Fibroblast of lung (primary cell): ENCODE results near the gene AS3MT. TPM values are rescaled to one million over a fixed set of nuclear protein-coding genes. Genes with fewer than 3 reads are reported as not detected.

Source experiments
- DNase-seq, 2 donors: peaks; one replicate each; pipeline versions ENCODE4 v3.0.0 to v3.0.0-alpha.2; 2010; ENCODE audit warnings: low read depth in 2 of 2
- H2AFZ ChIP-seq: 2 replicates; pipeline ENCODE4 v1.5.1; 2012; ENCODE audit warnings: low read length, control low read depth, inconsistent platforms
- H3K27ac ChIP-seq: 2 replicates; pipeline ENCODE4 v1.5.1; 2011; ENCODE audit warnings: low read length, control low read depth; ENCODE audit not compliant: insufficient read depth
- H3K27me3 ChIP-seq: 2 replicates; pipeline ENCODE4 v1.5.1; 2011; ENCODE audit warnings: mild to moderate bottlenecking, low read length; ENCODE audit not compliant: control insufficient read depth, insufficient read depth
- H3K36me3 ChIP-seq: 2 replicates; pipeline ENCODE4 v1.5.1; 2011; ENCODE audit warnings: low read length; ENCODE audit not compliant: control insufficient read depth, insufficient read depth
- H3K4me1 ChIP-seq: 2 replicates; pipeline ENCODE4 v1.5.1; 2011; ENCODE audit warnings: low read length; ENCODE audit not compliant: control insufficient read depth, insufficient read depth; ENCODE audit errors: extremely low read depth
- H3K4me2 ChIP-seq: 2 replicates; pipeline ENCODE4 v1.5.1; 2011; ENCODE audit warnings: low read length, control low read depth; ENCODE audit not compliant: insufficient read depth; ENCODE audit errors: extremely low read depth
- H3K4me3 ChIP-seq, 4 experiments: fragments of 200-600 bp in 1 of 4; sonication (generic) in 1 of 4; replicated peaks in 1 of 4; 2 replicates each; pipeline ENCODE4 v1.5.1; 2011 to 2016; ENCODE audit warnings: low read length in 4 of 4, low read depth in 3 of 4, mild to moderate bottlenecking in 3 of 4, control low read depth in 2 of 4, inconsistent platforms in 1 of 4, mixed read lengths in 1 of 4; ENCODE audit not compliant: insufficient read depth in 1 of 4; ENCODE audit errors: control extremely low read depth in 1 of 4
- H3K79me2 ChIP-seq: 2 replicates; pipeline ENCODE4 v1.5.1; 2012; ENCODE audit warnings: mild to moderate bottlenecking, low read length, inconsistent platforms; ENCODE audit not compliant: control insufficient read depth, insufficient read depth
- H3K9ac ChIP-seq: 2 replicates; pipeline ENCODE4 v1.5.1; 2011; ENCODE audit warnings: mild to moderate bottlenecking, low read length, control low read depth; ENCODE audit not compliant: insufficient read depth
- H3K9me3 ChIP-seq: 2 replicates; pipeline ENCODE4 v1.5.1; 2012; ENCODE audit warnings: low read depth, low read length; ENCODE audit not compliant: control insufficient read depth, insufficient read depth
- H4K20me1 ChIP-seq: 2 replicates; pipeline ENCODE4 v1.5.1; 2011; ENCODE audit warnings: low read length; ENCODE audit not compliant: control insufficient read depth, insufficient read depth; ENCODE audit errors: extremely low read depth
- CTCF ChIP-seq, 2 donors: IDR thresholded peaks in 1 of 2; conservative IDR thresholded peaks in 1 of 2; 1 replicate in 1 of 2; 2 replicates in 1 of 2; pipeline ENCODE4 v1.5.1; 2011 to 2012; ENCODE audit warnings: low read length in 2 of 2, control low read depth in 1 of 2, inconsistent platforms in 1 of 2, low read depth in 1 of 2, mild to moderate bottlenecking in 1 of 2
- EZH2 ChIP-seq: IDR thresholded peaks from 2 replicates; pipeline ENCODE4 v1.5.1; 2012; ENCODE audit warnings: low read length, control low read depth, mild to moderate bottlenecking; ENCODE audit errors: missing control alignments
- polyA plus RNA-seq, 2 donors: library from polyadenylated mRNA; depleted of rRNA in 1 of 2; stranded (reverse) in 1 of 2; unstranded in 1 of 2; fragments of >200 nt; gene quantifications; 2 replicates each; pipeline ENCODE4 v1.2.1, GENCODE V29; 2011 to 2012; ENCODE audit warnings: missing spikeins in 1 of 2
- total RNA-seq: library from RNA; depleted of rRNA; stranded (reverse); fragments of >200 nt; gene quantifications from 2 replicates; pipeline ENCODE4 v1.2.1, GENCODE V29; 2014

Gene AS3MT
- total and polyA plus RNA-seq, 2 donors (not counting 1 experiment from before 2014, with no cell fraction given) = 8.1 to 11.4 TPM

- no peaks in the 10 kb centered on the region for H4K20me1 ChIP-seq
- DNase-seq = no peak
- H3K4me1 ChIP-seq = no peaks in the 10 kb centered on the region
- TF ChIP-seq CTCF (conservative IDR thresholded peaks at IDR 0.05 in 1 of 2, IDR thresholded peaks at IDR 0.05 in 1 of 2; ENCODE audit: low read depth in 1 of 2, low read length in 2 of 2) (no peak), EZH2 (no peak)
- H3K9ac ChIP-seq = no peak overlapping the region
- no peak overlapping the region for H3K4me2 ChIP-seq
- H3K27ac ChIP-seq = no peak overlapping the region
- no peaks in the 10 kb centered on the region for H3K9me3 ChIP-seq
- no peaks in the 10 kb centered on the region for H3K36me3 ChIP-seq
- no peaks in the 10 kb centered on the region for H3K27me3 ChIP-seq
- H3K4me3 ChIP-seq = no peak overlapping the region
- no peaks in the 10 kb centered on the region for H3K79me2 ChIP-seq
- no peak overlapping the region for H2AFZ ChIP-seq
Observed at GRCh38 chr10:102876747-102877153, 7.5 kb downstream of the AS3MT start.

GRCh38 chr10:102878629-102879028 lies 9.4 kb downstream of the AS3MT start:
- no peak for DNase-seq
- H4K20me1 ChIP-seq = no peaks in the 10 kb centered on the region
- no peak overlapping the region for H3K9ac ChIP-seq
- H3K27me3 ChIP-seq = no peaks in the 10 kb centered on the region
- H3K4me2 ChIP-seq = no peak overlapping the region
- H3K27ac ChIP-seq = no peak overlapping the region
- no peaks in the 10 kb centered on the region for H3K36me3 ChIP-seq
- H3K9me3 ChIP-seq = no peaks in the 10 kb centered on the region
- H3K4me1 ChIP-seq = no peaks in the 10 kb centered on the region
- H2AFZ ChIP-seq = no peak overlapping the region
- TF ChIP-seq EZH2 (no peak), CTCF (conservative IDR thresholded peaks at IDR 0.05 in 1 of 2, IDR thresholded peaks at IDR 0.05 in 1 of 2; ENCODE audit: low read depth in 1 of 2, low read length in 2 of 2) (no peak)
- no peak overlapping the region for H3K4me3 ChIP-seq
- H3K79me2 ChIP-seq = no peaks in the 10 kb centered on the region

GRCh38 chr10:102880256-102880655 lies 11.0 kb downstream of the AS3MT start:
- no peaks in the 10 kb centered on the region for H3K79me2 ChIP-seq
- H3K9me3 ChIP-seq = no peaks in the 10 kb centered on the region
- H3K27ac ChIP-seq = no peak overlapping the region
- H3K9ac ChIP-seq = no peak overlapping the region
- no peak overlapping the region for H2AFZ ChIP-seq
- no peak overlapping the region for H3K4me2 ChIP-seq
- no peak overlapping the region for H3K4me3 ChIP-seq
- no peaks in the 10 kb centered on the region for H4K20me1 ChIP-seq
- H3K36me3 ChIP-seq = no peaks in the 10 kb centered on the region
- no peaks in the 10 kb centered on the region for H3K4me1 ChIP-seq
- TF ChIP-seq EZH2 (no peak), CTCF (conservative IDR thresholded peaks at IDR 0.05 in 1 of 2, IDR thresholded peaks at IDR 0.05 in 1 of 2; ENCODE audit: low read depth in 1 of 2, low read length in 2 of 2) (no peak)
- no peak for DNase-seq
- no peaks in the 10 kb centered on the region for H3K27me3 ChIP-seq
